ENCODE data around the gene RIMS4.

RIMS4 gene

GRCh38 chr20:44807051-44807683 lies 3.2 kb downstream of the RIMS4 start:
- DNase-seq (ENCODE audit: low read depth) = no peak
- no peak overlapping the region for H3K4me3 ChIP-seq (ENCODE audit: low read length)
- TF ChIP-seq CTCF (conservative IDR thresholded peaks at IDR 0.05; ENCODE audit: low read depth, low read length) = no peak

GRCh38 chr20:44805979-44806620 lies 4.2 kb downstream of the RIMS4 start:
- no peak overlapping the region for H3K4me3 ChIP-seq (ENCODE audit: low read length)
- DNase-seq (ENCODE audit: low read depth) = no peak
- no peak for TF ChIP-seq CTCF (conservative IDR thresholded peaks at IDR 0.05; ENCODE audit: low read depth, low read length)

GRCh38 chr20:44805335-44805978 lies 4.9 kb downstream of the RIMS4 start:
- DNase-seq (ENCODE audit: low read depth) = no peak
- no peak overlapping the region for H3K4me3 ChIP-seq (ENCODE audit: low read length)
- no peak for TF ChIP-seq CTCF (conservative IDR thresholded peaks at IDR 0.05; ENCODE audit: low read depth, low read length)

GRCh38 chr20:44803383-44803941 lies 6.9 kb downstream of the RIMS4 start:
- no peak for TF ChIP-seq CTCF (conservative IDR thresholded peaks at IDR 0.05; ENCODE audit: low read depth, low read length)
- no peak overlapping the region for H3K4me3 ChIP-seq (ENCODE audit: low read length)
- no peak for DNase-seq (ENCODE audit: low read depth)

- H3K4me3 ChIP-seq (ENCODE audit: low read length) = no peak overlapping the region
- DNase-seq (ENCODE audit: low read depth) = no peak
- no peak for TF ChIP-seq CTCF (conservative IDR thresholded peaks at IDR 0.05; ENCODE audit: low read depth, low read length)
These were observed 7.6 kb downstream of the RIMS4 start for GRCh38 chr20:44802702-44803101.

- peak; percentile 50 for TF ChIP-seq CTCF (conservative IDR thresholded peaks at IDR 0.05; ENCODE audit: low read depth, low read length)
- no peak overlapping the region for H3K4me3 ChIP-seq (ENCODE audit: low read length)
- DNase-seq (ENCODE audit: low read depth) = no peak
These were observed 9.8 kb downstream of the RIMS4 start for GRCh38 chr20:44800391-44801046.

Data from retinal pigment epithelial cell (primary cell).